Smooth muscle cell of the brain vasculature (primary cell): ENCODE data around the gene MOGAT3.
A peak's percentile ranks its signal among the peaks of the same experiment; 100 is the strongest.

Source experiments
- DNase-seq: peaks from one replicate; pipeline ENCODE4 v3.0.0-alpha.2; 2012; ENCODE audit warnings: low read depth, low spot score

MOGAT3 gene

DNA sequence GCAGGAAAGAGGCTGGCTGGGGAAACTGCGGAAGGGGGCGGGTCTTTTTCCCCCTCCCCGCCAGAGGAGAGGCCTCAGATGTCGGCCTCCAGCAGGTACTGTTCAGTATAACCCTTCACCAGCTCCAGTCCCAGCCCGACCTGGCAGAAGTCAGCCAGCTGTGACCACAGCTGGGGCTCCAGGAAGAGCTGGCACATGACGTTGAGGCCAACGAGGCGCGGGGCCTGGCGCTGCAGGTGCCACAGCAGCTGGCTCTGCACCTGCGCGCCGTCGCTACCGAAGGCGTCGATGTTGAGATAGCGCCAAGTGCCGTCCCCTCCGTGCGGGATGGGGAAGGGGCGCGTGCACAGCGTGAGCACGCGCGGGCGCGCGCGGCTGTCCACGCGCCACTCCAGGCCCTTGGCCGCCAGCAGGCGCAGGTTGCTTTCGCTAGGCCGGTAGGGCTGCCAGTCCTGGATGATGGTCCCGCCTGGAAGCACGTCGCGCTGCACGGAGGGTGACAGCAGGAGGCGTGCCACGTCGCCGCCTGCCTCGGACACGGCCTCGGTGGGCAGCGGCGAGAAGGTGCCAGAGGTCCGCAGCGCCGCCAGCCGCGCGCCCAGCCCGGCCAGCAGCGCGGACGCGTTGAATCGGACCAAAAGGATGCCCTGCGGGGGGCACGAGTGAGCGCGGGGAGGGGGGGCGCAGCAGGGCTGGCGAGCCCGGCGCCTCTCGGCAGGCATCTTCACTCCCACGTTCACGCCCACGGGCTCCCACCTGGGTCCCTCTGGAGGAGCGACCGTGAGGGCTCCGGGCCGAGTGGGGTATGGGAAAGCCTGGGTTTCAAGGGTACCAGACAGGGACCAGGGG lies 28.6 kb downstream of the MOGAT3 start:
- no peak for DNase-seq

- DNase-seq, result no peak
These were observed 29.4 kb downstream of the MOGAT3 start for GRCh38 chr7:101171442-101171837.

DNA sequence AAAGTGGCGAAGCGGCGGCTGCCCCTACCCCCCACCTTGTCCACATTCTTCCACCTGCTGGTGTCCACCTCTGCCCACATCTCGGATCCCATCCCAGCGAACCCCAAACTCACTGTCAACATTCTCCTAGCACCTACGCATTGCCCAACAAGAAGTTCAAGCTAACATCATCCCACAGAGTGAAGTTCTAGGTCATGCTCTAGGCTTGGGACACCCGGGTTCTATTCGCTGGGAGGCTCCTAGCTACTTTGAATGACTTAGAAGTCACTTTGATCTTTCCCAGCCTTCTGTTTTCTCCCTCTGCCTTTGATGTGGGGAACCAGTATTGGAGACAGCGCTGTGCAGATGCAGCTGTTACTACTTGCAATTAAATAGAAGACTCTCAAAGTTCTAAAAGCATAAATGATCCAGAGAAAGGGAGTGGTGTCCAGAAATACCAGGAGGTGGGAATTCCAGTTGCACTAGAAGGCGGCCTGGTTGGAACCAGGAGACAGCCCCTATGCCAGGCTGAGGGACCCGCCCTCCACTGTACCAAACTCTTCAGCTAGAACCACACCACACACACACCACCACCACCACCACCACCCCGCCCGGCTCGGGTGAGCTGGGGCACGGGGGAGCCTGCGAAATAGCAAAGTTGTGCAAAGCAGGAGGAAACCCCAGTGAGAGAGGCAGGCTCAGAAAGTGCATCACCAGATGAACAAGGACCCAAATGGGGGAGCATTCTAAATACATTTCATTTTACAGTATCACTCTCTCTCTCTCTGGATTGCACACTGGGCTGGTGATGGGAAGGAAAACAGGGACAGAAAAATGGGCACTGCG lies 30.0 kb downstream of the MOGAT3 start:
- DNase-seq, result no peak

DNA sequence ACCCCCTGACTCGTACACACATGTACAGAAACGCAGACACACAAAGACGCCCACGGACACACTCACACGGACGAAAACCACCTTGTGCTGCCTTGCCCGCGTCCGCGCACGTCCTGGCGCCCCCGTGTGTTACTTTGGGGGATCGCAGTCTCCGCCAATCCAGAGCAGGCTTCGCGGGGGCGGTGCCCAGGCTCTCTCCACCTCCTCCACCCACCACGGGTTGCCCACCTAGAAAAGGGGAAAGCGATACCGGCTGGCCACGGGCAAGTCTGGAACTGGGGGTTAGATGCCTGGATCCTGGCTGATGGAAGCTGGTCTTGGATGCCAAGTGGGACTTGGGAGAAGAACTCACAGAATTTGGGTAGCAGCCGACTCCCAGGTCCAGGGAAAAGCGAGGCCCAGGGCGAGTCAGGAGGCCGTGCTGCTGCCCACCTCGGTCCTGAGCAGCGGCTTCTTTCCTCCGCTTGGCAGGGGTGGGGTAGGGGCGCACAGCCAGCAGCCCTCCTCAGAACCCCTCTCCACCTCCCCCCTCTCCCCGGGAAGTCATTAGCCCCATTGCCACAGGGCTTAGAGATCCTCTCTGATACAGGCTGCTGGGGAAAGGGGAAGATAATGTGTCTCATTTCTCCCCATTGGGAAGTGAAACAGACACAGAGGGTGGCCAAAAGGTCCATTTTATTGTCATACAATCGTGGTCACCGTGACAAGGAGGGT lies 30.8 kb downstream of the MOGAT3 start:
- no peak for DNase-seq

DNA sequence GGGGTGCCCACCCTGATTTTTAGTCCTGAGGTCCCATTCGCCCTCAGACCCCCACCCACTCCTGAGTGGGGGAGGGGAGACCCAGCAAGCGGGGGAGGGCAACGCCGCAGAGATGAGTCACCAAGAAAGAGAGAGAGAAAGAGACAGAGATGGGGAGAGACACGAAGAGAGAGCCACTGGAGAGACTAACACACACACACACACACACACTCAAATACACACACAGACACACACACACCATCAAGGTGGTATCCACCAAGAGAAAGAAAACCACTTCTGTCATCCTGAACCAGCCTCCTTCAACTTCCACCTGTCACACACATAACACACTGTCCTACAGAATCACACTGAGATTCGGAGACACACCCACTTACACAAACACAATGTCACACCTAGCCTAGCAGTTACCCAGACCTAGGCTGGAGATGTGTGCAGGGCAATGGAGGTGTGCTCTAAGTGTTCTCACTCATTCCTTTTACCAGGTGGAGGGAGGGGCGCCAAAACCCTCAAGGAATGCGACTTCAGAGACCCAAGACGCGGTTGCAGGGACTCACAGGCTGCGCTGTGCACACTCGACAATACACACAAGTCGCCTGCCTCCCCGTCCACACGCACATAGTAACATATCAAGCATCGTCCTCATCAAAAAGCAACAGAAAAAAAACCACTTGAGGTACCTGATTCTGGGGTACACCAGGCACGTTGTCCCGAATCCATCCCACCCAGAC lies 31.6 kb downstream of the MOGAT3 start:
- DNase-seq, result no peak

DNA sequence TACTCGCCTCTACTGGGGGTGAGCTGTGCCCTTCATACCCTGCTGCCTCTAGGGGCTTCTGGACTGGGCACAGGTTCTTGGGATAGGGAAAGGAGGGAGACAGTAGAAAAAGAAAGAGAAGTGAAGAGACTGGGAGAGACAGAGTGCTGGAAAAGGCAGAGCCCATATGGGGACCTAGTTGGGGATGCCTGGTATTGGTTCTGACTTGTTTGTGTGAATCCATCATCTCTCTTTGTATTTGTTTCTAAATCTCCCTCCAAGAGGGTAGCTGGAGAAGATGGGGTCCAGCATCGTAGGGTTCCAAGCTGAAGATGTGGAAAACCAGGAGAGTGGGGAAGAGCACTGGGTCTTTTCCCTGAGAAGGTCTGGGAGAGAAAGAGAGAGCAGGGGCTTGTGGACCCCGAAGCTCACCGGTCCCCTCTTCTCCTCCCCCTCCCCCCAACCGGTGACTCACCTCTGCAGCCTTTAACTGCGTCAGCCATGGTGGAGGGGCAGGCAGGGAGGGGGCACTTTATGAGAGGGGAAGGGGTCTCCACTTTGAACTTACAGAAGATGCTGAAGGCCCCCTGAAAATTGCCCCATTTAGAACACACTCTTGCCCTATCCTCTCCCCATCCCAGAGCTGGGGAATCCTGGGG lies 32.3 kb downstream of the MOGAT3 start:
- DNase-seq, result no peak

DNA sequence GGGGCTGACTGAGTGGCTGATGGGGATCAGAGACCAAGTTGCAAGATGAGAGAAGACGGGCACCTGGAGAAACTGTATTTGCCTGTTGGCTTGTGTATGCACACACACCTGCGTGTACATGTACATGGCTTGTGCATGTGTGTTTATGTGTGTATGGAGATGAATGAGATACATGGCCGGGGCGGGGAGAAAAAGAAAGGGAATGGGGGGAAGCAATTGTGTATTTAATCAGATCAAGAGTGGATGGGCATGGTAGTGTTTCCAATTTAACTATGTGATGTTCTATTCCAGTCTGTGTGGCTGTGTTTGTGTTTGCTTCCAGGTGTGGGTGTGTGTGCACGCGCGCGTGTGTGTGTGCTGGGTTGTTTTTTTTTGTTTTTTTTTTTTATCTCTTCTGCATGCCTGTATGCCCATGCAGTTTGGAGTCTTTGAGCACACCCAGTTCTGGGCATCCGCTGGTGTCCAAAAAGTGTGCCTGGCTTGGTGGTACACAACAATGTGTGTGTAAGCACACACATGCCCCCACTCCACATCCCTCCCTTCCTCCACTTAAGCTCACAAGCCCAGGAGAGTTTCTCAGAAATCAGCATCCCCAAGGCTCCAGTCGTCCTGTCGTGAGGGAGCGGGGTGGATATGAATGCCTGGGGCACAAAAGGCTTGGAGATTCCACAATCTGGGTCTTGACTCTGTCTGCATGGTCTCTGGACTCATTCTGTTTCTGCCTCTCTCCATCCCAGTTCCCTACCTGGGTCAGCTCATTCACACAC lies 33.0 kb downstream of the MOGAT3 start:
- no peak for DNase-seq

DNA sequence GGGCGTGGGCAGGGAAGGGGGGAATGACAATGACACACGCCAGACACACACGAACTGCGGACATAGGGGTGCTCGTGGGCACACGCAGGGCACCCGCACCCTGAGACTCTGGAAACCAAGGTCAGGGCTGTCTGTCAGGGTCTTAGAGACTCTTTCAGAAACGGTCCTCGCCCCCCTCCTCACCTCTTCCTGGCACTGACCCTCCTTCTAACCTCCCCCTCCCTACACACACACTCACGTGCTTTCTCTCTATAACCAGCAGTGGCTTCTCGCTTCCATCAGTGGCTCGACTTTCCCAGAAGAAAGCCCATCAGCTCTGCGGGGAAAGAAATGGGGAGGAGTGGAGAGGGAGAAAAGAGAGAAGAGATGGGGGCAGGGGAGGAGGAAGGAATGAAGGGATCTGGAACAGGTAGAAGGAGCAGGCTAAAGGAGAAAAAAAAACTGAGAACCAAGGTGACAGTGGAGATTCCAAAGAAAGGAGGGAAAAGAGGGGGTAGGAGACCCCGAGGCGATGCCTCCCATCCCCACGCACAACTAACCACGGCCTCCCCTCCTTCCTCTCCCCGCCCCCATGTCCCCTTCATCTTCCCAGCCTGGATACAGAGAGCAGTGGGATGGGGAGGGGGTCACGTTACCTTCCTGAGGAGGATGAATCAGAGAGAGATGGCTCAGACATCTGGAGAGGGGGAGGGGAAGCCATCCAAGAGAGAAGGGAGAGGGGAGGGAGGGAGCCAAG lies 33.8 kb downstream of the MOGAT3 start:
- no peak for DNase-seq

DNA sequence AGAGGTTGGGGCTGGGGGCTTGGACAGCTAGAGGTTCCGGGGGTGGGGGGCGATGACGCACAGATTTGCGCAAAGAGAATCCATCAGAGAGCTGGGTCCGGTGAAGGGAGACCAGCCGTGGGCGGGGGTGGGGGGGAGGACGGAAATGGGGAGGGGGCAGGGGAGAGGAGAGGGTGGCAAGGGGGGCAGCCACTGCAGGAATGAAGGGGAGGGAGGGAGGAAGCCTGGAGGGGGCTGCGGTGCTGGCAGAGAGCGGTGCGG lies 34.3 kb downstream of the MOGAT3 start:
- no peak for DNase-seq

- no peak for DNase-seq
These were observed 34.7 kb downstream of the MOGAT3 start for GRCh38 chr7:101165958-101166647.

GRCh38 chr7:101165075-101165957 lies 35.5 kb downstream of the MOGAT3 start, which contains the start of gene VGF:
Gene VGF, minus strand, starts transcription at chr7:101165569. Its CDS starts 726 bp downstream, at chr7:101164843.
- DNase-seq, result peak; percentile 62

DNA sequence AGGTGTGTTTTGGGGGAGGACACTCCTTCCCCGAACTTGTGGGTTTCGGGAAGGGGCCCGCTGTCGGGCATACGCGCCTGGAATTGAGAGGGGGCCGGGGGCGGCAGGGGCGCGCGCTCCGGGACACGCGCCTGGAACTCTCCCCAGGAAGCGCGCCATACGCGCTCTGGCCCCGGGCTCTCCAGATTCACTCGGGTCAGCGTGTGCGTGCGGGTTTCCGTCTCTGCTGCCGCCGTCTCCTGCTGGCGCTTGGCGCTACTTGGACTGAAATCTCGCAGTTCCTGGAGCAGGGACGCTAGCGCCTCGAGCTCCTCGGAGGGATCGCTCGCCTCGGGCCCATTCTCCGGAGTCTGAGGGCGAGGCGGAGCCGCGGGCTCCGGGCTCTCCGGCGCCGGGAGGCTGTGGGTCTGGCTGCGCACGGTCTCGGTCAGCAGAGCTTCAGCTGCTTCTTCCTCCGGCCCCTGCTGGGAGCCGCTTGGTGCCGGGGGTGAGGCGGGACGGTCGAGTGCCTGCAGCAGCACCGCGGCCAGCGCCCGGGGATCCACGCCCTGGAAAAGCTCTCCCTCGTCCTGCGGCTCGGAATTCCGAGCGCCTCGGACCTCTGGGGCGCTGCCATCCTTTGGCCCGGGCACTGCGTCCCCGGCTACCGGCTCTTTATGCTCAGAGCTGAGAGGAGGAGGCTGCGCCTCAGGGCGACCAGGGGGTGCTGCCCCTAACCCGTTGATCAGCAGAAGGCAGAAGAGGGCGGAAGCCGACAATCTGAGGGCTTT lies 36.6 kb downstream of the MOGAT3 start:
- no peak for DNase-seq

- DNase-seq, result no peak
These were observed 37.4 kb downstream of the MOGAT3 start for GRCh38 chr7:101163279-101164070.

DNA sequence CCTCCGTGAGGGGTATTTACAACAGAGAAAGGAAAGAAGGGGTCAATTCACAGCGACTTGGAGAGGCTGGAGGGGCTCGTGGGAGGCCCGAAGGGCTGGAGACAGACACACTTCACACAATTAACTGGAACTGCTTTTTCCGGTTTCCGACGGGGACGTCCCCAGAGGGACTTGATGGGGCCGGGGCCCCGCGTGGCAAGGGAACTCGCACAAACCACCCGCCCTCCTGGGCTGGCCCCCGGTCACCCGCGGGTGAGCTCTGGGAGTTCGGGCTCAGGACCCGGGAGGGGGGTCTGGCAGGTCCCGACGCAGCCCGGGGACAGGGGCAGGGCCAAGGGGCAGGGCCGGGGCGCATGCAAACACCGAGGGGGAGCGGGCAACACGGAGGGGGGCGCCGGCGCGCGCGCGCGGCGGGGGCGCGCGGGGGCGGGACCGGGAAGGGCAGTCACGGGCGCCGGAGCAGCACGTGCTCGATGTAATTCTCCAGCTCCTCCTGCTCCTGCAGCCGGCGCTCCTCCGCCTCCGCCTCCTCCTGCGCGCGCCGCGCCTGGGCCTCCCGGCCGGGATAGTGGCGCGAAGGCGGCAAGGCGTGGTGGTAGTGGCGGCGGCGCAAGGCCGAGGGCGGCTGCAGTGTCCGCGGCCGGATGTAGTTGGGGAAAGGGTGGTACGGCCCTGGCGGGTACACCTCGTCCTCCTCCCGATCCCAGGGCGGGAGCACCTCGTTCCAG lies 38.1 kb downstream of the MOGAT3 start:
- DNase-seq, result no peak

GRCh38 chr7:101161692-101162471 lies 39.0 kb downstream of the MOGAT3 start:
- no peak for DNase-seq
